SK-N-MC (cell line): Measurements from ENCODE around the gene DCLK1.

Experiments used
- EZH2 ChIP-seq: fragments of 200-600 bp; sonication (generic); IDR thresholded peaks from one replicate; pipeline ENCODE4 v1.6.1; 2017; ENCODE audit warnings: antibody characterized with exemption
- FOXP2 ChIP-seq: optimal IDR thresholded peaks from 2 replicates; pipeline ENCODE3; 2011; ENCODE audit warnings: mild to moderate bottlenecking, moderate library complexity; ENCODE audit not compliant: insufficient read depth; ENCODE audit errors: extremely low read length, control extremely low read depth
- POLR2AphosphoS5 ChIP-seq: IDR thresholded peaks from 2 replicates; pipeline ENCODE4 v1.6.1; 2012; ENCODE audit warnings: mild to moderate bottlenecking, low read depth, low read length, borderline replicate concordance

- no peak for TF ChIP-seq EZH2
- TF ChIP-seq POLR2AphosphoS5: no peak
- TF ChIP-seq FOXP2: no peak
Measured at GRCh38 chr13:36175621-36176020, 44.4 kb upstream of the DCLK1 start.
